Measurements from ENCODE around the gene CDO1. TPM values are rescaled to one million over a fixed set of nuclear protein-coding genes. Genes with fewer than 3 reads are reported as not detected.

Gene CDO1
- total RNA-seq, 1 experiment from 2014 or later = 13.2 TPM

DNA sequence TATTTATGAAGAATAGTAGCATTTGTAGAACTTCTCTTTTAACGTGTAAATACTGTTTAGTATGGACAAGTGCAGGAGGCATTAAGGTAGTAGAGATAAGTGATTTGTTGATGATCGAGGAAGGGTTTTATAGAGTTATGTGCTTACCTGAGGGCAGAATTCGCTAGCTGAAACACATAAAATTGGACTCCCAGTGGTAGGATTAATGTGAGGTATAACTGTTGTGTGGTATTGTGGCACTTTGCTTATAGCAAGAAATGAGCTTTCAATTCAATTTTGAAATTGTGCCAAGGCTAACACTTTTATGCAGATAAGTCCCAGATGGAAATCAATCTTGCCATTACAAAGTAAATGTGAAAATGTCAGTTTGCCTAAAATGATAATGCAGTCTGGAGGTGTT lies 26.5 kb upstream of the CDO1 start:
- Mint-ChIP-seq H3K36me3 (no peaks in the 10 kb centered on the region), H3K9me3 (no peaks in the 10 kb centered on the region), H3K27ac (no peak overlapping the region), H3K4me3 (peak overlapping the region; percentile 97), H3K4me1 (peaks cover 32% of the 10 kb centered on the region), H3K27me3 (ENCODE audit: low read depth) (peaks cover 6% of the 10 kb centered on the region)
- DNase-seq (ENCODE audit: low spot score) = no peak
- TF ChIP-seq FOXP4 (CRISPR knock-in tag; IDR thresholded peaks at IDR 0.05) (no peak), E2F5 (CRISPR knock-in tag; IDR thresholded peaks at IDR 0.05) (no peak), JAZF1 (CRISPR knock-in tag; IDR thresholded peaks at IDR 0.05) (no peak), SOX15 (CRISPR knock-in tag; IDR thresholded peaks at IDR 0.05) (no peak), ZNF423 (CRISPR knock-in tag; IDR thresholded peaks at IDR 0.05) (no peak), PRRX2 (CRISPR knock-in tag; IDR thresholded peaks at IDR 0.05) (no peak), TEAD4 (CRISPR knock-in tag; IDR thresholded peaks at IDR 0.05) (no peak), EMX1 (CRISPR knock-in tag; IDR thresholded peaks at IDR 0.05) (no peak), SMAD3 (CRISPR knock-in tag; IDR thresholded peaks at IDR 0.05; ENCODE audit: borderline replicate concordance) (no peak), ERG (CRISPR knock-in tag; IDR thresholded peaks at IDR 0.05) (no peak), ATF1 (CRISPR knock-in tag; IDR thresholded peaks at IDR 0.05) (no peak), JUN (CRISPR knock-in tag; IDR thresholded peaks at IDR 0.05) (no peak)
- TF ChIP-seq, protein P1, sequence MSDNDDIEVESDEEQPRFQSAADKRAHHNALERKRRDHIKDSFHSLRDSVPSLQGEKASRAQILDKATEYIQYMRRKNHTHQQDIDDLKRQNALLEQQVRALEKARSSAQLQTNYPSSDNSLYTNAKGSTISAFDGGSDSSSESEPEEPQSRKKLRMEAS (CRISPR knock-in tag; IDR thresholded peaks at IDR 0.05) = no peak
- POLR2A ChIA-PET = no interaction called here
- CTCF ChIA-PET = interaction anchor here (1.3 kb wide), 1 partner anchor 28 kb away, joined by 4 read pairs; no protein-coding TSS in a partner anchor
- ATAC-seq = no peak

DNA sequence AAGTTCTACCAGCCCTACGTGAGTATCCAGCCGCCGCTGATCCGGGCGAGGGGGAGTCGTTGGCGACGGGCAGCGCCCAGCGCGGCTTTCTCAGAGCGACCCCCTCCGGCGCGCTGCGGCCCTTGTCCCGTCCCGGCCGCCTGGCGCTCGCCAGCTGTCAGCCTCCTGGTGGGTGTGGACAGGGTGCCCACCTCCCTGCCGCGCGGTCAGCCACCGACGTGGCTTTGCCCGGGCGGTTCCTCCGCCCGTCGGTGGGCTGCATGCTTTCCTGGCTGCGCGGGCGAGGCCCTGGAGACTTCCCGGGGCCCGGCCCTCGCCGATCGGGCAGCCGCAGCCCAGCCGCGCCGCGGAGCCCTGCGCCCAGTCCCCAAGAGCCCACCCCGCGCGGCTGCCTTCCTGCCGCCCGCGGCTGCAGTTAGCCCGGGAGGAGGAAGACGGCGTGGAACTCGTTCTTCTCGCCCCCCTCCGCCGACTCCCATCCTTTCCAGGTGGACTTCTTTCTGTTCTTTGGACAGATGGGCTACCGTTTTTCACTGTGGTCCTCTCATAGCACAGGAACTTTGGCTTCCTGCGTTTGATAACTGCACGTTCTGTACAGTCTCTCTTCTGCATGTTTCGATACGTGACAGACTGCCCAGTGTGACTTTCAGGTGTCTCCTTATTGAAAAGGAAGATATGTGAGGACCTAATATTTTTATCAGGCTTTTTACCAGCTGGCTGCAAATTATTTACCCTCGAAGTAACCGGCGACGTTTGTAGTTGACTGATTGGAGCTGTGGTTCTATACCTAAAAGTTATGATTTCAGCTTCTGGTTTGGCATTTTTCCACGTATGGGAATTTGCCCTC lies 25.9 kb upstream of the CDO1 start:
- no peaks in the 10 kb centered on the region for H3K9me3 Mint-ChIP-seq
- H3K4me3 Mint-ChIP-seq = peak overlapping the region; percentile 97
- no peak overlapping the region for H3K27ac Mint-ChIP-seq
- ChIA-PET CTCF (interaction anchor here (1.3 kb wide), 1 partner anchor 27 kb away, joined by 4 read pairs; no protein-coding TSS in a partner anchor), POLR2A (no interaction called here)
- peak; percentile 53 for ATAC-seq
- H3K27me3 Mint-ChIP-seq (ENCODE audit: low read depth) = peaks cover 6% of the 10 kb centered on the region
- DNase-seq (ENCODE audit: low spot score) = no peak
- H3K36me3 Mint-ChIP-seq = peaks cover 5% of the 10 kb centered on the region
- peaks cover 37% of the 10 kb centered on the region for H3K4me1 Mint-ChIP-seq
- TF ChIP-seq ZNF423 (CRISPR knock-in tag; IDR thresholded peaks at IDR 0.05) (peak; percentile 89), FOXP1 (CRISPR knock-in tag; IDR thresholded peaks at IDR 0.05; ENCODE audit: borderline replicate concordance) (0 out of 2 replicates have a peak, but pooled peaks have one; percentile 72), ETV6 (CRISPR knock-in tag; IDR thresholded peaks at IDR 0.05) (no peak), NR3C1 (CRISPR knock-in tag; conservative IDR thresholded peaks at IDR 0.05; ENCODE audit: low read depth) (no peak), TCF7 (CRISPR knock-in tag; IDR thresholded peaks at IDR 0.05; ENCODE audit: low read depth) (0 out of 2 replicates have a peak, but pooled peaks have one; percentile 60), JUN (CRISPR knock-in tag; IDR thresholded peaks at IDR 0.05) (0 out of 2 replicates have a peak, but pooled peaks have one; percentile 48)
- TF ChIP-seq, protein P2, sequence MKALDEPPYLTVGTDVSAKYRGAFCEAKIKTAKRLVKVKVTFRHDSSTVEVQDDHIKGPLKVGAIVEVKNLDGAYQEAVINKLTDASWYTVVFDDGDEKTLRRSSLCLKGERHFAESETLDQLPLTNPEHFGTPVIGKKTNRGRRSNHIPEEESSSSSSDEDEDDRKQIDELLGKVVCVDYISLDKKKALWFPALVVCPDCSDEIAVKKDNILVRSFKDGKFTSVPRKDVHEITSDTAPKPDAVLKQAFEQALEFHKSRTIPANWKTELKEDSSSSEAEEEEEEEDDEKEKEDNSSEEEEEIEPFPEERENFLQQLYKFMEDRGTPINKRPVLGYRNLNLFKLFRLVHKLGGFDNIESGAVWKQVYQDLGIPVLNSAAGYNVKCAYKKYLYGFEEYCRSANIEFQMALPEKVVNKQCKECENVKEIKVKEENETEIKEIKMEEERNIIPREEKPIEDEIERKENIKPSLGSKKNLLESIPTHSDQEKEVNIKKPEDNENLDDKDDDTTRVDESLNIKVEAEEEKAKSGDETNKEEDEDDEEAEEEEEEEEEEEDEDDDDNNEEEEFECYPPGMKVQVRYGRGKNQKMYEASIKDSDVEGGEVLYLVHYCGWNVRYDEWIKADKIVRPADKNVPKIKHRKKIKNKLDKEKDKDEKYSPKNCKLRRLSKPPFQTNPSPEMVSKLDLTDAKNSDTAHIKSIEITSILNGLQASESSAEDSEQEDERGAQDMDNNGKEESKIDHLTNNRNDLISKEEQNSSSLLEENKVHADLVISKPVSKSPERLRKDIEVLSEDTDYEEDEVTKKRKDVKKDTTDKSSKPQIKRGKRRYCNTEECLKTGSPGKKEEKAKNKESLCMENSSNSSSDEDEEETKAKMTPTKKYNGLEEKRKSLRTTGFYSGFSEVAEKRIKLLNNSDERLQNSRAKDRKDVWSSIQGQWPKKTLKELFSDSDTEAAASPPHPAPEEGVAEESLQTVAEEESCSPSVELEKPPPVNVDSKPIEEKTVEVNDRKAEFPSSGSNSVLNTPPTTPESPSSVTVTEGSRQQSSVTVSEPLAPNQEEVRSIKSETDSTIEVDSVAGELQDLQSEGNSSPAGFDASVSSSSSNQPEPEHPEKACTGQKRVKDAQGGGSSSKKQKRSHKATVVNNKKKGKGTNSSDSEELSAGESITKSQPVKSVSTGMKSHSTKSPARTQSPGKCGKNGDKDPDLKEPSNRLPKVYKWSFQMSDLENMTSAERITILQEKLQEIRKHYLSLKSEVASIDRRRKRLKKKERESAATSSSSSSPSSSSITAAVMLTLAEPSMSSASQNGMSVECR (CRISPR knock-in tag; IDR thresholded peaks at IDR 0.05; ENCODE audit: borderline replicate concordance) = no peak
- TF ChIP-seq, protein P3, sequence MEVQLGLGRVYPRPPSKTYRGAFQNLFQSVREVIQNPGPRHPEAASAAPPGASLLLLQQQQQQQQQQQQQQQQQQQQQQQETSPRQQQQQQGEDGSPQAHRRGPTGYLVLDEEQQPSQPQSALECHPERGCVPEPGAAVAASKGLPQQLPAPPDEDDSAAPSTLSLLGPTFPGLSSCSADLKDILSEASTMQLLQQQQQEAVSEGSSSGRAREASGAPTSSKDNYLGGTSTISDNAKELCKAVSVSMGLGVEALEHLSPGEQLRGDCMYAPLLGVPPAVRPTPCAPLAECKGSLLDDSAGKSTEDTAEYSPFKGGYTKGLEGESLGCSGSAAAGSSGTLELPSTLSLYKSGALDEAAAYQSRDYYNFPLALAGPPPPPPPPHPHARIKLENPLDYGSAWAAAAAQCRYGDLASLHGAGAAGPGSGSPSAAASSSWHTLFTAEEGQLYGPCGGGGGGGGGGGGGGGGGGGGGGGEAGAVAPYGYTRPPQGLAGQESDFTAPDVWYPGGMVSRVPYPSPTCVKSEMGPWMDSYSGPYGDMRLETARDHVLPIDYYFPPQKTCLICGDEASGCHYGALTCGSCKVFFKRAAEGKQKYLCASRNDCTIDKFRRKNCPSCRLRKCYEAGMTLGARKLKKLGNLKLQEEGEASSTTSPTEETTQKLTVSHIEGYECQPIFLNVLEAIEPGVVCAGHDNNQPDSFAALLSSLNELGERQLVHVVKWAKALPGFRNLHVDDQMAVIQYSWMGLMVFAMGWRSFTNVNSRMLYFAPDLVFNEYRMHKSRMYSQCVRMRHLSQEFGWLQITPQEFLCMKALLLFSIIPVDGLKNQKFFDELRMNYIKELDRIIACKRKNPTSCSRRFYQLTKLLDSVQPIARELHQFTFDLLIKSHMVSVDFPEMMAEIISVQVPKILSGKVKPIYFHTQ (CRISPR knock-in tag; IDR thresholded peaks at IDR 0.05) = no peak

Measured in WTC11 (cell line).